Activated T-cell treated with anti-CD3 and anti-CD28 coated beads for 1 hour (primary cell): ENCODE results near the gene PLOD2.

Experiments used
- DNase-seq: peaks from one replicate; pipeline ENCODE4 v3.0.0-alpha.2; 2020; ENCODE audit warnings: low read depth

Gene PLOD2

DNA sequence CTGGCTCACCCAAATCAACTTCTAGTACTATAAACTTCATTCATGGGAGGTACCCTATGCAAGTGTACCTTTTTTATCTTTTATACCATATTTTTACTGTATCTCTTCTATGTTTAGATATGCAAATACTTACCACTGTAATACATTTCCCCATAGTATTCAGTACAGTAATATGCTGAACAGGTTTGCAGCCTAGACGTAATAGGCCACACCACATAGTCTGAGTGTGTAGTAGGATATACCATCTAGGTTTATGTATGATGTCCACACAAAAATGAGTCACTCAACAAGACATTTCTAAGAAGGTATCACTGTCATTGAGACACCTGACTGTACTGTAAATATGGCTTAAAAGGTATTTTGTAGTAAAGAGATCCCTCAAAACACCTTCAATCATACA is 124.7 kb downstream of the PLOD2 start:
- no peak for DNase-seq

DNA sequence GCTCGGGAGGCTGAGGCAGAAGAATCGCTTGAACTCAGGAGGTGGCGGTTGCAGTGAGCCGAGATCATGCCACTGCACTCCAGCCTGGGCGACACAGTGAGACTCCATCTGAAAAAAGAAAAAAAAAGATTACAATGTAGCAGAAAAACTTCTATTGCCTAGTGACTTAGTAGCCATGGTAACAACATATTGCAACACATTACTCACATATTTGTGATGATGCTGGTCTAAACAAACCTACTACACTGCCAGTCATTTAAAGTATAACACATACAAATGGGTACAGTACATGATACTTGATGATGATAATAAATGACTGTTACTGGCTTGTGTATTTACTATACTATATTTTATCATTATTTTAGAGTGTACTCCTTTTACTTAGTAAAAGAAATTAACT is 125.6 kb downstream of the PLOD2 start:
- no peak for DNase-seq

DNA sequence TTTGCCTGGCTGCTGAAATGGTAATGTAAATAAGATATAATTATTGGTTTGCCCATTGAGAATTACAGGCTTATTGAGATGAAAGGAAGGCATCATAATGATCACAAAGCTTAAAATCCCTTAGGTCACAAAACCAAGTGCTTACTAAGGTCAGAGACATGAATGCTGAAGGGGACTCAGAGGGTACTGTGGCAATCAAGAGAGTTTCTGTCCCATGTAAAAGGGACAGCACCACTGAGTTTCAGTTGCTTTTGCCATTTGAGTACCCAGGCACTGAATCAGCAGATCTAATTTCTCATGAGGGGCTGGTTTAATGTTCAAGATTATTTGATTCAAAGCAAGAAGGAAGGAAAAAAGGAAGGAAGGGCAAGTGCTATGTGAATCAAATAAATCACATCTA is 127.0 kb downstream of the PLOD2 start:
- no peak for DNase-seq

DNA sequence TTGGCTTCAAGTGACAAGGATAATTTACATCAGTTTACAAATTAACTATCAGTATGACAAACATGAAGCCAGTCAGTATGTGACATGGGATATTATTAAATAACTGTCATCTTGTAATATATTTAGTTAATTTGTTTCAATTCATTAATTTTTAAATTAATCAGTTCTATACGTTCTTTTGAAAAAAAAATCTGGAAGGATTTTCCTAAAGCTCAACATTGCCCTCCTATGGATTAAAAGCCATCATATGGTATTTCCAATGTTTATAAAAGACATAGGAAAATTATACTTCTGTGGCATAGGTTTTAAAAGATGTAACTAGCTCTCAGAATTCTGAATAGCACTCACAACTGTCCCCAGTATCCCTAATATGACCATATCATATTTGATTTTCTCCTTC is 134.4 kb downstream of the PLOD2 start:
- no peak for DNase-seq

DNA sequence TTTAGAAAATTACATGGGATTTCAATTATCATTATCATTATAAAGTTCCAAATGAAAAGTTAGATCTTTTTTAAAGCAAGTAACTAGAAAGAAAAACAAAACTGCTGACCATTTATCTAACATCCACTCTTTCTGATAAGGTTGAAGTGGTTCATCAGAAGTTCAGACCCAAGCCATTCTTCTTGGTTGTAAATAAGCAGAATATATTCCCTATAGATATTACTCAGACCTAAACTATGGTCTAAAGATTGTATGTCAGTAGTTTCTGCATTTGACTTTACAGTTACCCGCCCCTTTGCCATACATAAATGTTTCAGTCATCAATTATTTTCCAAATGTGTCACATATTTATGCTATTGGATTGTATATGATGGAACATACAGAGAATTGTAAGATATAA is 136.7 kb downstream of the PLOD2 start:
- DNase-seq: no peak

DNA sequence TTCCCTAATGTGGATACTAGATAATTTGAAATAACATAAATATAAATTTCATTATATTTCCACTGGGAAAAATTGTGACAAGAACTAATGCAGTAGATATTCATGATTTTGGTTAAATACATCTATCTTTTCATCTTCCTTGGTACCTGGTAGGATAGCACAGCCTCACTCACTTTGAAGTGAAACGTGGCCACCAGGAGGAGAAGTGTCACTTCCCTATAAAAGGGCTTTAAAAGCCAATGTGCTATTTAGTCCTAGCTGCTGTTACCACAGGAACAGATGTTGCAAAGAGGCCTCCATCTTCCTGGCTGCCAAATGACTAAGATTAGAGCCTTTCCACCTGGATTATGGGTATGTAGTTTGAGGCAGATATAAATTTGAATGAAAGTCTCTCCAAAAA is 140.0 kb downstream of the PLOD2 start:
- DNase-seq: no peak

DNA sequence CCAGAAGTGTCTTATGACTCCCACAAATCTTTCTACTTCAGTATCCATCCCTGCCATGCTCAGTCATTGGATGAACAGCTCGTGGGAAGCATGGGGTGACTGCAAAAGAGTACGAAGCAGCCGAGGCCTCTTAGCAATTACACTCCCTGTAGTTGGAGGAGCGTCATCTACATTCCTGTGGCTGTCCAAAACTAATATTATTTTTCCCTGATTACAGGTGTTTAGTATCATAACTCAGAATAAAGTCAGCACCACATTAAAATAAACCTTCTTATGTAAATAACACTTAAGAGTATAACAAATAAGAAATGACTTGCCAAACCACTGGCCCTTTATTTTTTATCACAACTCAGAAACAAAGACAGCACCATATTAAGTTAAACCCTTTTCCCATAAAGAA is 141.5 kb downstream of the PLOD2 start:
- no peak for DNase-seq
